AG10803 (cell line): ENCODE data around the gene SSB.

ENCODE experiments used
- DNase-seq: peaks from one replicate; pipeline ENCODE4 v3.0.0; 2010; ENCODE audit warnings: low read depth
- H3K4me3 ChIP-seq: 2 replicates; pipeline ENCODE4 v1.5.1; 2011; ENCODE audit warnings: mild to moderate bottlenecking, low read length, control low read depth
- TF ChIP-seq, protein P1 (sequence below): conservative IDR thresholded peaks from 2 replicates; pipeline ENCODE4 v1.5.1; 2011; ENCODE audit warnings: mild to moderate bottlenecking, low read length, control low read depth, inconsistent platforms

The SSB gene

DNA sequence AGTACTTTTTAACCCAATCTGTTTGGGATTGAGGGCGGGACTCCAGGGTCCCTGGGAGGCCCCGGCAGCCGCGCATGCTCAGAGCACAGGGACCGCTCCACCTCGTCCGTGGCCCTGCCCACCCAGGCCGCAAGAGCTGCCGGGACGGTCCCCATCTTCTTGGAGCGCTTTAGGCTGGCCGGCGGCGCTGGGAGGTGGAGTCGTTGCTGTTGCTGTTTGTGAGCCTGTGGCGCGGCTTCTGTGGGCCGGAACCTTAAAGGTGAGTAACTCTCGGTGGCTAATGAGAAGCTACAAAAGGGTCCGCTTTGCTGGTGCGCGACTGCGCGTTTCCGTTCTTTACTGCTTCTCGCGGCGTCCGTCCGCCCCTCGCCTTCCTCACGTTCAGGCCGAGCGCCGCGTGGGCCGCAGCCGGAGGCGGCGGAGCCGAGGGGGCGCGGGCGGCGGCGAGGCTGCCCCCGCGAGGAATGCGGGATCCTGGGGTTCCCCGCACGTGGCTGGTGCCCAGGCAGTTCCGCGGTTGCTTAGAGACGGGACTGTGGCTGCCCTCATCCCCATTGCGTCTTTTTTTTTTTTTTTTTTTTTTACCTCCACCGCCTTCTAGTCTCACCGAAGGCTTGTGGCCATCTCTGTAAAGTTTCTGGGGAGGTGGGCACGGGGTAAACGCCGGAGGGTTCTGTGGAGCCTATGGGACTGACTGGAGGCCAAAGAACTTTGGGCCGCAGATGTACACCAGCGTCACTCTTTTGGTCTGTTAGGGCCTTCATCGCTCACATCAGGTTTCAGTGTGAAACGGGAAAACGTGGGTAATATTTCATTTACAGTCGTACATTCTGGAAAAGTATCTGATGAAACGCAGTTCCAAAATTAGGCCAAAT is at the start of gene SSB:
SSB (plus strand) TSS at position 154 of the 875 bp plus-strand sequence. CDS start 2,090 bp downstream, outside the sequence.
- DNase-seq: peak; percentile 90
- TF ChIP-seq, protein P1, sequence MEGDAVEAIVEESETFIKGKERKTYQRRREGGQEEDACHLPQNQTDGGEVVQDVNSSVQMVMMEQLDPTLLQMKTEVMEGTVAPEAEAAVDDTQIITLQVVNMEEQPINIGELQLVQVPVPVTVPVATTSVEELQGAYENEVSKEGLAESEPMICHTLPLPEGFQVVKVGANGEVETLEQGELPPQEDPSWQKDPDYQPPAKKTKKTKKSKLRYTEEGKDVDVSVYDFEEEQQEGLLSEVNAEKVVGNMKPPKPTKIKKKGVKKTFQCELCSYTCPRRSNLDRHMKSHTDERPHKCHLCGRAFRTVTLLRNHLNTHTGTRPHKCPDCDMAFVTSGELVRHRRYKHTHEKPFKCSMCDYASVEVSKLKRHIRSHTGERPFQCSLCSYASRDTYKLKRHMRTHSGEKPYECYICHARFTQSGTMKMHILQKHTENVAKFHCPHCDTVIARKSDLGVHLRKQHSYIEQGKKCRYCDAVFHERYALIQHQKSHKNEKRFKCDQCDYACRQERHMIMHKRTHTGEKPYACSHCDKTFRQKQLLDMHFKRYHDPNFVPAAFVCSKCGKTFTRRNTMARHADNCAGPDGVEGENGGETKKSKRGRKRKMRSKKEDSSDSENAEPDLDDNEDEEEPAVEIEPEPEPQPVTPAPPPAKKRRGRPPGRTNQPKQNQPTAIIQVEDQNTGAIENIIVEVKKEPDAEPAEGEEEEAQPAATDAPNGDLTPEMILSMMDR: no peak
- peak within 1 kb of the TSS; percentile 84 for H3K4me3 ChIP-seq

DNA sequence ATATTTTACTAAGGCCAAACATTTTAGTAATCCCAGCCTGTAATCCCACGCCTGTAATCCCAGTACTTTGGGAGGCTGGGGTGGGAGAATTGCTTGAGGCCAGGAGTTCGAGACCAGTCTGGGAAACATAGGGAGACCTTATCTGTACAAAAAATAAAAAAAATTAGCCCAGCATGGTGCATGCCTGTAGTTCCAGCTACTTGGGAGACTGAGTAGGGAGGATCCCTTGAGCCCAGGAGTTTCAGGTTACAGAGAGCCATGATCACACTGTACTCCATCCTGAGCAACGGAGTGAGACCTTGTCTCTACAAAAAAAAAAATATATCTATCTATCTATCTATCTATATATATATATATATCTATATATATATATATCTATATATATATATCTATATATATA is 45.9 kb upstream of the SSB start:
- H3K4me3 ChIP-seq: no peak overlapping the region
- DNase-seq: no peak
- TF ChIP-seq, protein P1: no peak

DNA sequence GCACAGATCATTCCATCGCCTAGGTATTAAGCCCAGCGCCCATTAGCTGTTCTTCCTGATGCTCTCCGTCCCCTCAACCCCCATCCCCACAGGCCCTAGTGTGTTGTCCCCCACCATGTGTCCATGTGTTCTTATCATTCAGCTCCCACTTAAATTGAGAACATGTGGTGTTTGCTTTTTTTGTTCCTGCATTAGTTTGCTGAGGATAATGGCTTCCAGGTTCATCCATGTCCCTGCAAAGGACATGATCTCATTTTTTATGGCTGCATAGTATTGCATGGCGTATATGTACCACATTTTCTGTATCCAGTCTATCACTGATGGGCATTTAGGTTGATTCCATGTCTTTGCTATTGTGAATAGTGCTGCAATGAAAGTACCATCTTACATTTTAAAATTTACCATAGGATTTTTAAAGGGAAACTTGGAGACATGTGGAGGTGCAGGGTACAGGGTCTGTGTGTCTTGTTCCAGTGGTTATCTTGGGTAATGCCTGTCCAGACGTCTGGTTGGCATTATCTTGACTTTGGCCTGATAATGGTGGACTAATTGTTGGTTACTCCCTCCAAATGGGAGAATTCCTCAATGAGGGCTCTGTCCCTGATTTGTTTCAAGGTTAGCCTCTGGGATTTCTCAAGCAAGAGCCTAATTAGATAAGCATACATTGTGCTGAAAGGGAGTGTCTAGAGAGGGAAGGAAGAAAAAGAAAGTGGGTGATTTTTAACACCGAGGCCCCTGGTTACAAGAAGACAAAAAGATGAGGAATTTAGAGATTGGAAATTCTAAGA is 43.4 kb upstream of the SSB start:
- no peak for DNase-seq
- TF ChIP-seq, protein P1: no peak
- H3K4me3 ChIP-seq: no peak overlapping the region

DNA sequence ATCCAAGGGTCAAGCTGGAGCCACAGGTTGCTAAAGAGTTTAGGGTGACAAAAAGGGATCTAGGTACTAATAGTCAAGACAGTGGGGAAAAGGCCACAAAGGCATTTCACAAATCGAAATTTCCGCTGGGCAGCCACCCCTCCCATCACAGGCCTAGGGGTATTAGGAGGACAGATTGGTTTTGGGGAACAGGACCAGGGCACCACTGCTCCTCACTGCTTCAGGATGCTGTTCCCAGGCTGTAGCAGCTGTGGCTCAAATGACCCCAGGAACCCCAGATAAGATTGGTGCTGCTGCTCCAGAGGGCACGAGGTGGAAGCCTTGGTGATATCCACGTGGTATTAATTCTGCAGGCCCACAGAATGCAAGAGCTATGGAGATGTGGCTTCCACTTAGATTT is 42.3 kb upstream of the SSB start:
- TF ChIP-seq, protein P1: no peak
- DNase-seq: no peak
- no peak overlapping the region for H3K4me3 ChIP-seq

DNA sequence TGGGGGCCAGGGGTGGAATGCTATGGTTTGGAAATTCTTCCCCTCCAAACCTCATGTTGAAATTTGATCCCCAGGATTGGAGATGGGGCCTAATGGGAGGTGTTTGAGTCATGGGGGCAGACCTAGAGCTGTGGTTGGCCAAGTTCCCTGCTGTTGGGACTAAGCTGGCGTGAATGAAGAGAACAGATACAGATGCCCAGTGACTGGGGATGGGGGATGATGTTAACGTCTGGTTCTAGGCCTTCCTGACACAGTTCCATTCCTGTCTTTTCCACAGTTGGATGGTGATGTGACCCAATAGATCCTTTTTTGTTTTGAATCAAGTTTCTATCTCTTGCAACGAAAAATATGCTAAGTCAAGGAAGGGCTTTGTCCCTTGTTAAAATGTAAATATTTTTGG is 41.3 kb upstream of the SSB start:
- no peak for DNase-seq
- H3K4me3 ChIP-seq: no peak overlapping the region
- TF ChIP-seq, protein P1: no peak

DNA sequence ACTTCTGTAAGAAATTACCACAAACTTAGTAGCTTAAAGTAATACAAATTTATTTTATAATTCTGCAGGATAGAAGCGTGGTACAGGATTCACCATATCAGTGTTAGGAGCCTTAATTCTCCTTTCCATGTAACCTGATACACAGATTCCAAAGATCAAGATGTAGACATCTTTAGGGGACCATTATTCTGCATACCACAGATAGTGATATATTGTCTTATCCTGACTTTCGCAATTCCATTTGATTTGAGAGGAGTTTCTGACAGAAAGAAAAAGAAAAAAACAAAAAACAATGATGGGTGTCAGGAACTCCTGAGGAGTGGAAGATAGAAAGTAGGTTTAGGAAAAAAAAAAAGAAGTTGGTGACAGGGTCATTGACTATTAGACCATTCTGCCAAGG is 40.9 kb upstream of the SSB start:
- H3K4me3 ChIP-seq: no peak overlapping the region
- TF ChIP-seq, protein P1: no peak
- no peak for DNase-seq
